ENCODE results near the gene ZNF664. TPM values are rescaled to one million over a fixed set of nuclear protein-coding genes. Genes with fewer than 3 reads are reported as not detected.

Gene ZNF664
- total RNA-seq, 1 donor from 2014 or later = 25.1 TPM

GRCh38 chr12:124036657-124037109 is 63.7 kb downstream of the ZNF664 start:
- no peaks in the 10 kb centered on the region for H3K27me3 ChIP-seq (ENCODE audit: control insufficient read depth in 3 of 3, insufficient read depth in 3 of 3, low read length in 3 of 3)
- no peak overlapping the region for H3K9ac ChIP-seq (ENCODE audit: low read depth in 1 of 3, low read length in 3 of 3)
- no peaks in the 10 kb centered on the region for H3K4me1 ChIP-seq (ENCODE audit: control insufficient read depth in 3 of 3, insufficient read depth in 3 of 3, low read length in 3 of 3)
- no peak overlapping the region for H3K27ac ChIP-seq (ENCODE audit: low read depth, low read length)
- no peaks in the 10 kb centered on the region for H3K36me3 ChIP-seq (ENCODE audit: control insufficient read depth in 3 of 3, insufficient read depth in 3 of 3, low read length in 3 of 3)
- H3K9me3 ChIP-seq (ENCODE audit: control insufficient read depth in 3 of 3, low read length in 3 of 3) = no peaks in the 10 kb centered on the region
- no peak overlapping the region for H3K4me3 ChIP-seq (ENCODE audit: low read length in 3 of 3)

GRCh38 chr12:124037331-124037730 is 64.3 kb downstream of the ZNF664 start:
- H3K27ac ChIP-seq (ENCODE audit: low read depth, low read length) = no peak overlapping the region
- no peak overlapping the region for H3K9ac ChIP-seq (ENCODE audit: low read depth in 1 of 3, low read length in 3 of 3)
- no peaks in the 10 kb centered on the region for H3K9me3 ChIP-seq (ENCODE audit: control insufficient read depth in 3 of 3, low read length in 3 of 3)
- no peaks in the 10 kb centered on the region for H3K27me3 ChIP-seq (ENCODE audit: control insufficient read depth in 3 of 3, insufficient read depth in 3 of 3, low read length in 3 of 3)
- H3K4me3 ChIP-seq (ENCODE audit: low read length in 3 of 3) = no peak overlapping the region
- no peaks in the 10 kb centered on the region for H3K4me1 ChIP-seq (ENCODE audit: control insufficient read depth in 3 of 3, insufficient read depth in 3 of 3, low read length in 3 of 3)
- H3K36me3 ChIP-seq (ENCODE audit: control insufficient read depth in 3 of 3, insufficient read depth in 3 of 3, low read length in 3 of 3) = no peaks in the 10 kb centered on the region

GRCh38 chr12:124039276-124039675 is 66.3 kb downstream of the ZNF664 start:
- H3K27ac ChIP-seq (ENCODE audit: low read depth, low read length) = no peak overlapping the region
- no peak overlapping the region for H3K9ac ChIP-seq (ENCODE audit: low read depth in 1 of 3, low read length in 3 of 3)
- no peaks in the 10 kb centered on the region for H3K4me1 ChIP-seq (ENCODE audit: control insufficient read depth in 3 of 3, insufficient read depth in 3 of 3, low read length in 3 of 3)
- no peaks in the 10 kb centered on the region for H3K9me3 ChIP-seq (ENCODE audit: control insufficient read depth in 3 of 3, low read length in 3 of 3)
- no peaks in the 10 kb centered on the region for H3K27me3 ChIP-seq (ENCODE audit: control insufficient read depth in 3 of 3, insufficient read depth in 3 of 3, low read length in 3 of 3)
- H3K4me3 ChIP-seq (ENCODE audit: low read length in 3 of 3) = no peak overlapping the region
- H3K36me3 ChIP-seq (ENCODE audit: control insufficient read depth in 3 of 3, insufficient read depth in 3 of 3, low read length in 3 of 3) = no peaks in the 10 kb centered on the region

- Histone ChIP-seq H3K9ac (ENCODE audit: low read depth in 1 of 3, low read length in 3 of 3) (no peak overlapping the region), H3K36me3 (ENCODE audit: control insufficient read depth in 3 of 3, insufficient read depth in 3 of 3, low read length in 3 of 3) (no peaks in the 10 kb centered on the region), H3K4me1 (ENCODE audit: control insufficient read depth in 3 of 3, insufficient read depth in 3 of 3, low read length in 3 of 3) (peaks cover 0 to 6% (median 4%) of the 10 kb centered on the region in 3 donors), H3K27me3 (ENCODE audit: control insufficient read depth in 3 of 3, insufficient read depth in 3 of 3, low read length in 3 of 3) (no peaks in the 10 kb centered on the region), H3K9me3 (ENCODE audit: control insufficient read depth in 3 of 3, low read length in 3 of 3) (no peaks in the 10 kb centered on the region), H3K27ac (ENCODE audit: low read depth, low read length) (no peak overlapping the region), H3K4me3 (ENCODE audit: low read length in 3 of 3) (no peak overlapping the region)
Observed at GRCh38 chr12:124040291-124040690, 67.3 kb downstream of the ZNF664 start.

- H3K27me3 ChIP-seq (ENCODE audit: control insufficient read depth in 3 of 3, insufficient read depth in 3 of 3, low read length in 3 of 3) = no peaks in the 10 kb centered on the region
- H3K27ac ChIP-seq (ENCODE audit: low read depth, low read length) = no peak overlapping the region
- H3K9ac ChIP-seq (ENCODE audit: low read depth in 1 of 3, low read length in 3 of 3) = no peak overlapping the region
- no peaks in the 10 kb centered on the region for H3K9me3 ChIP-seq (ENCODE audit: control insufficient read depth in 3 of 3, low read length in 3 of 3)
- no peak overlapping the region for H3K4me3 ChIP-seq (ENCODE audit: low read length in 3 of 3)
- no peaks in the 10 kb centered on the region for H3K36me3 ChIP-seq (ENCODE audit: control insufficient read depth in 3 of 3, insufficient read depth in 3 of 3, low read length in 3 of 3)
- peaks cover 0 to 7% (median 4%) of the 10 kb centered on the region in 3 donors for H3K4me1 ChIP-seq (ENCODE audit: control insufficient read depth in 3 of 3, insufficient read depth in 3 of 3, low read length in 3 of 3)
Observed at GRCh38 chr12:124040737-124041136, 67.7 kb downstream of the ZNF664 start.

GRCh38 chr12:124041907-124042306 is 68.9 kb downstream of the ZNF664 start:
- Histone ChIP-seq H3K36me3 (ENCODE audit: control insufficient read depth in 3 of 3, insufficient read depth in 3 of 3, low read length in 3 of 3) (no peaks in the 10 kb centered on the region), H3K27me3 (ENCODE audit: control insufficient read depth in 3 of 3, insufficient read depth in 3 of 3, low read length in 3 of 3) (no peaks in the 10 kb centered on the region), H3K4me3 (ENCODE audit: low read length in 3 of 3) (no peak overlapping the region), H3K9me3 (ENCODE audit: control insufficient read depth in 3 of 3, low read length in 3 of 3) (peaks cover 0 to under 1% (median 0%) of the 10 kb centered on the region in 3 donors), H3K9ac (ENCODE audit: low read depth in 1 of 3, low read length in 3 of 3) (no peak overlapping the region), H3K27ac (ENCODE audit: low read depth, low read length) (no peak overlapping the region), H3K4me1 (ENCODE audit: control insufficient read depth in 3 of 3, insufficient read depth in 3 of 3, low read length in 3 of 3) (peaks cover 0 to 7% (median 4%) of the 10 kb centered on the region in 3 donors)

GRCh38 chr12:124044021-124044420 is 71.0 kb downstream of the ZNF664 start:
- Histone ChIP-seq H3K9ac (ENCODE audit: low read depth in 1 of 3, low read length in 3 of 3) (no peak overlapping the region), H3K4me3 (ENCODE audit: low read length in 3 of 3) (no peak overlapping the region), H3K9me3 (ENCODE audit: control insufficient read depth in 3 of 3, low read length in 3 of 3) (peaks cover 0 to 9% (median 0%) of the 10 kb centered on the region in 3 donors), H3K4me1 (ENCODE audit: control insufficient read depth in 3 of 3, insufficient read depth in 3 of 3, low read length in 3 of 3) (peaks cover 0 to 7% (median 4%) of the 10 kb centered on the region in 3 donors), H3K27me3 (ENCODE audit: control insufficient read depth in 3 of 3, insufficient read depth in 3 of 3, low read length in 3 of 3) (no peaks in the 10 kb centered on the region), H3K27ac (ENCODE audit: low read depth, low read length) (no peak overlapping the region), H3K36me3 (ENCODE audit: control insufficient read depth in 3 of 3, insufficient read depth in 3 of 3, low read length in 3 of 3) (no peaks in the 10 kb centered on the region)

GRCh38 chr12:124044809-124045321 is 71.8 kb downstream of the ZNF664 start:
- no peak overlapping the region for H3K9ac ChIP-seq (ENCODE audit: low read depth in 1 of 3, low read length in 3 of 3)
- no peak overlapping the region for H3K4me3 ChIP-seq (ENCODE audit: low read length in 3 of 3)
- peaks cover 0 to 7% (median 4%) of the 10 kb centered on the region in 3 donors for H3K4me1 ChIP-seq (ENCODE audit: control insufficient read depth in 3 of 3, insufficient read depth in 3 of 3, low read length in 3 of 3)
- peaks cover 0 to 9% (median 0%) of the 10 kb centered on the region in 3 donors for H3K9me3 ChIP-seq (ENCODE audit: control insufficient read depth in 3 of 3, low read length in 3 of 3)
- no peaks in the 10 kb centered on the region for H3K36me3 ChIP-seq (ENCODE audit: control insufficient read depth in 3 of 3, insufficient read depth in 3 of 3, low read length in 3 of 3)
- H3K27ac ChIP-seq (ENCODE audit: low read depth, low read length) = no peak overlapping the region
- H3K27me3 ChIP-seq (ENCODE audit: control insufficient read depth in 3 of 3, insufficient read depth in 3 of 3, low read length in 3 of 3) = no peaks in the 10 kb centered on the region

GRCh38 chr12:124045671-124046455 is 72.8 kb downstream of the ZNF664 start:
- H3K9me3 ChIP-seq (ENCODE audit: control insufficient read depth in 3 of 3, low read length in 3 of 3) = peaks cover 0 to 9% (median 0%) of the 10 kb centered on the region in 3 donors
- H3K9ac ChIP-seq (ENCODE audit: low read depth in 1 of 3, low read length in 3 of 3) = no peak overlapping the region
- no peaks in the 10 kb centered on the region for H3K36me3 ChIP-seq (ENCODE audit: control insufficient read depth in 3 of 3, insufficient read depth in 3 of 3, low read length in 3 of 3)
- H3K4me3 ChIP-seq (ENCODE audit: low read length in 3 of 3) = no peak overlapping the region
- H3K27me3 ChIP-seq (ENCODE audit: control insufficient read depth in 3 of 3, insufficient read depth in 3 of 3, low read length in 3 of 3) = no peaks in the 10 kb centered on the region
- no peak overlapping the region for H3K27ac ChIP-seq (ENCODE audit: low read depth, low read length)
- peaks cover 0 to 7% (median 4%) of the 10 kb centered on the region in 3 donors for H3K4me1 ChIP-seq (ENCODE audit: control insufficient read depth in 3 of 3, insufficient read depth in 3 of 3, low read length in 3 of 3)

- Histone ChIP-seq H3K27me3 (ENCODE audit: control insufficient read depth in 3 of 3, insufficient read depth in 3 of 3, low read length in 3 of 3) (no peaks in the 10 kb centered on the region), H3K4me1 (ENCODE audit: control insufficient read depth in 3 of 3, insufficient read depth in 3 of 3, low read length in 3 of 3) (peaks cover 0 to 7% (median 4%) of the 10 kb centered on the region in 3 donors), H3K9ac (ENCODE audit: low read depth in 1 of 3, low read length in 3 of 3) (no peak overlapping the region)
Observed at GRCh38 chr12:124046456-124046740, 73.4 kb downstream of the ZNF664 start.

More at GRCh38 chr12:124046456-124046740, 73.4 kb downstream of the ZNF664 start:
- no peak overlapping the region for H3K4me3 ChIP-seq (ENCODE audit: low read length in 3 of 3)
- no peaks in the 10 kb centered on the region for H3K36me3 ChIP-seq (ENCODE audit: control insufficient read depth in 3 of 3, insufficient read depth in 3 of 3, low read length in 3 of 3)
- H3K9me3 ChIP-seq (ENCODE audit: control insufficient read depth in 3 of 3, low read length in 3 of 3) = peaks cover 0 to 9% (median 0%) of the 10 kb centered on the region in 3 donors
- H3K27ac ChIP-seq (ENCODE audit: low read depth, low read length) = no peak overlapping the region
